ENCODE data around the gene CCT6B. TPM values are rescaled to one million over a fixed set of nuclear protein-coding genes. Genes with fewer than 3 reads are reported as not detected.

The CCT6B gene
- total and polyA plus RNA-seq, 9 of the 15 experiments (the other 6 are each of a cell fraction or from before 2014, with no cell fraction given): 0.25 to 0.91 (median 0.58) TPM

DNA sequence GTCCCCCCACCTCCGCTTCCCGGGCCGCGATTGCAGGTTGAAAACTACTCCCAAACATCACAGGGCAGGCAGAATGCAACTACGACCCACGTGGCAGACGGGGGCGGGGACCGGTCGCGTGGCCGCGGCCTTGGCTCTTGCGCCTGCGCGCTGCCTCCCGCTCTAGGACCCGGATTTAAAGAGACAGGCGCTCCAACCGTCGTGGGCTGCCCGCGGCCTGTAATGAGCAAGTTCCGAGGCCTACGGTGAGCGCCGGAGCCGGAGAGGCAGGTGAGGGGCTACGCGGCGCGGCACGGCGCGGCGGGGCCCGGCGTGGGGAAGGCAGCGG, 19.1 kb upstream of the CCT6B start, which contains the start of gene LIG3 (continued):
- TF ChIP-seq RBM15 (IDR thresholded peaks at IDR 0.05; ENCODE audit: insufficient read depth, low read length): no peak
- no peak for TF ChIP-seq ZBTB7A (IDR thresholded peaks at IDR 0.05; ENCODE audit: borderline replicate concordance, control insufficient read depth, low read depth, low read length)
- no peak for TF ChIP-seq NBN (IDR thresholded peaks at IDR 0.05; ENCODE audit: low read depth)
- TF ChIP-seq TARDBP (IDR thresholded peaks at IDR 0.05): no peak
- TF ChIP-seq POLR3A (IDR thresholded peaks at IDR 0.05; ENCODE audit: borderline replicate concordance, extremely low read depth, insufficient read depth, insufficient read length): no peak
- TF ChIP-seq, protein P1, sequence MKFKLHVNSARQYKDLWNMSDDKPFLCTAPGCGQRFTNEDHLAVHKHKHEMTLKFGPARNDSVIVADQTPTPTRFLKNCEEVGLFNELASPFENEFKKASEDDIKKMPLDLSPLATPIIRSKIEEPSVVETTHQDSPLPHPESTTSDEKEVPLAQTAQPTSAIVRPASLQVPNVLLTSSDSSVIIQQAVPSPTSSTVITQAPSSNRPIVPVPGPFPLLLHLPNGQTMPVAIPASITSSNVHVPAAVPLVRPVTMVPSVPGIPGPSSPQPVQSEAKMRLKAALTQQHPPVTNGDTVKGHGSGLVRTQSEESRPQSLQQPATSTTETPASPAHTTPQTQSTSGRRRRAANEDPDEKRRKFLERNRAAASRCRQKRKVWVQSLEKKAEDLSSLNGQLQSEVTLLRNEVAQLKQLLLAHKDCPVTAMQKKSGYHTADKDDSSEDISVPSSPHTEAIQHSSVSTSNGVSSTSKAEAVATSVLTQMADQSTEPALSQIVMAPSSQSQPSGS (CRISPR knock-in tag; IDR thresholded peaks at IDR 0.05): no peak
- TF ChIP-seq HDAC2 (IDR thresholded peaks at IDR 0.05): no peak
- TF ChIP-seq, protein P2, sequence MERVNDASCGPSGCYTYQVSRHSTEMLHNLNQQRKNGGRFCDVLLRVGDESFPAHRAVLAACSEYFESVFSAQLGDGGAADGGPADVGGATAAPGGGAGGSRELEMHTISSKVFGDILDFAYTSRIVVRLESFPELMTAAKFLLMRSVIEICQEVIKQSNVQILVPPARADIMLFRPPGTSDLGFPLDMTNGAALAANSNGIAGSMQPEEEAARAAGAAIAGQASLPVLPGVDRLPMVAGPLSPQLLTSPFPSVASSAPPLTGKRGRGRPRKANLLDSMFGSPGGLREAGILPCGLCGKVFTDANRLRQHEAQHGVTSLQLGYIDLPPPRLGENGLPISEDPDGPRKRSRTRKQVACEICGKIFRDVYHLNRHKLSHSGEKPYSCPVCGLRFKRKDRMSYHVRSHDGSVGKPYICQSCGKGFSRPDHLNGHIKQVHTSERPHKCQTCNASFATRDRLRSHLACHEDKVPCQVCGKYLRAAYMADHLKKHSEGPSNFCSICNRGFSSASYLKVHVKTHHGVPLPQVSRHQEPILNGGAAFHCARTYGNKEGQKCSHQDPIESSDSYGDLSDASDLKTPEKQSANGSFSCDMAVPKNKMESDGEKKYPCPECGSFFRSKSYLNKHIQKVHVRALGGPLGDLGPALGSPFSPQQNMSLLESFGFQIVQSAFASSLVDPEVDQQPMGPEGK (CRISPR knock-in tag; IDR thresholded peaks at IDR 0.05; ENCODE audit: borderline replicate concordance): no peak
- no peak for TF ChIP-seq ZNF134 (CRISPR knock-in tag; conservative IDR thresholded peaks at IDR 0.05)
- peak; percentile 47; the same call in 1 of the 2 replicates for TF ChIP-seq ETS1 (conservative IDR thresholded peaks at IDR 0.05; ENCODE audit: control insufficient read depth, low read depth, low read length)
- no peak for TF ChIP-seq RBM22 (IDR thresholded peaks at IDR 0.05; ENCODE audit: low read depth, low read length, poor library complexity, severe bottlenecking)
- no peak for TF ChIP-seq ZNF75A (CRISPR knock-in tag; IDR thresholded peaks at IDR 0.05)
- no peak for TF ChIP-seq ZBTB8A (IDR thresholded peaks at IDR 0.05; ENCODE audit: partially characterized antibody)
- TF ChIP-seq HNRNPL (IDR thresholded peaks at IDR 0.05; ENCODE audit: low read depth, low read length): no peak
- TF ChIP-seq ZNF639 (CRISPR knock-in tag; conservative IDR thresholded peaks at IDR 0.05 in 1 of 2, IDR thresholded peaks at IDR 0.05 in 1 of 2): 0 out of 4 replicates have a peak, but pooled peaks of 1 of the 2 experiments have one; percentile 43
- TF ChIP-seq GTF2F1 (IDR thresholded peaks at IDR 0.05; ENCODE audit: low read depth, low read length): 0 out of 2 replicates have a peak, but pooled peaks have one; percentile 42
- TF ChIP-seq ZBTB12 (CRISPR knock-in tag; IDR thresholded peaks at IDR 0.05): no peak; the same call in 1 of the 2 replicates
- TF ChIP-seq SMAD1 (IDR thresholded peaks at IDR 0.05; ENCODE audit: low read depth, low read length, partially characterized antibody): no peak
- no peak for TF ChIP-seq CBX5 (IDR thresholded peaks at IDR 0.05; ENCODE audit: borderline replicate concordance, low read depth)
- TF ChIP-seq ZNF232 (CRISPR knock-in tag; IDR thresholded peaks at IDR 0.05): no peak
- TF ChIP-seq PRMT5 (CRISPR knock-in tag; IDR thresholded peaks at IDR 0.05): no peak
- TF ChIP-seq SMAD4 (CRISPR knock-in tag; conservative IDR thresholded peaks at IDR 0.05): no peak
